Lung (tissue), 12 donors: Measurements from ENCODE around the gene LHCGR. TPM values are rescaled to one million over a fixed set of nuclear protein-coding genes. Genes with fewer than 3 reads are reported as not detected.

Experiments
- ATAC-seq: fragments of 200-7000 bp; cut with Tn5 transposase; one replicate; pipeline ENCODE4 v1.9.1; 2020; ENCODE audit warnings: moderate number of reproducible peaks; ENCODE audit not compliant: insufficient read depth, low FRiP score
- DNase-seq, 3 donors: peaks; one replicate each; pipeline ENCODE4 v3.0.0-alpha.2; 2013 to 2017
- H3K27ac ChIP-seq, 2 donors: one replicate each; pipeline ENCODE4 v1.5.1; 2013; ENCODE audit warnings: mild to moderate bottlenecking in 2 of 2, moderate library complexity in 2 of 2, control low read depth in 1 of 2, inconsistent platforms in 1 of 2, low read depth in 1 of 2, low read length in 1 of 2
- H3K27me3 ChIP-seq, 3 donors: one replicate each; pipeline ENCODE4 v1.5.1; 2013; ENCODE audit warnings: low read length in 2 of 3; ENCODE audit not compliant: control insufficient read depth in 3 of 3, insufficient read depth in 3 of 3
- H3K36me3 ChIP-seq, 4 donors: one replicate each; pipeline ENCODE4 v1.5.1; 2013; ENCODE audit warnings: low read length in 4 of 4, mild to moderate bottlenecking in 1 of 4, moderate library complexity in 1 of 4; ENCODE audit not compliant: control insufficient read depth in 4 of 4, insufficient read depth in 4 of 4
- H3K4me1 ChIP-seq, 5 donors: one replicate each; pipeline ENCODE4 v1.5.1; 2013; ENCODE audit warnings: low read length in 5 of 5, mild to moderate bottlenecking in 2 of 5, moderate library complexity in 1 of 5; ENCODE audit not compliant: control insufficient read depth in 5 of 5, insufficient read depth in 5 of 5
- H3K4me3 ChIP-seq: one replicate; pipeline ENCODE4 v1.5.1; 2013; ENCODE audit warnings: mild to moderate bottlenecking, control low read depth, moderate library complexity
- H3K9ac ChIP-seq, 2 donors: one replicate each; pipeline ENCODE4 v1.5.1; 2013; ENCODE audit warnings: low read length in 2 of 2, control low read depth in 1 of 2; ENCODE audit not compliant: insufficient read depth in 1 of 2
- H3K9me3 ChIP-seq, 4 donors: one replicate each; pipeline ENCODE4 v1.5.1; 2013; ENCODE audit warnings: low read length in 3 of 4, mild to moderate bottlenecking in 1 of 4, moderate library complexity in 1 of 4; ENCODE audit not compliant: control insufficient read depth in 4 of 4, insufficient read depth in 3 of 4
- WGBS, 2 donors: extraction: QIAGEN DNeasy Blood & Tissue Kit; methylation state at CpG; one replicate each; pipeline ENCODE4 v1.1.7; 2013; 5-methylcytosine and 5-hydroxymethylcytosine counted together
- polyA plus RNA-seq, 2 donors: library from polyadenylated mRNA; stranded (reverse); fragments of 200-250 nt; gene quantifications; one replicate each; pipeline ENCODE4 v1.2.1, GENCODE V29; 2013
- total RNA-seq, 2 donors: library from RNA; depleted of rRNA in 1 of 2; stranded (reverse); fragments of >200 nt in 1 of 2; gene quantifications; one replicate each; pipeline ENCODE4 v1.2.1, GENCODE V29; 2014 to 2021
- TF ChIP-seq, protein P1 (sequence below): IDR thresholded peaks from 2 replicates; pipeline ENCODE4 v1.5.1; 2012; ENCODE audit warnings: mild to moderate bottlenecking; ENCODE audit errors: control extremely low read depth, extremely low read depth
- donor health status: control.
- donor health status: control.
- donor health status: Bipolar disorder and iron deficiency.
- donor health status: healthy.
- donor health status: DM: yes; HTN: yes; CAD: no.

The LHCGR gene
- total and polyA plus RNA-seq, 4 donors = 0.02 to 0.26 (median 0.09) TPM

DNA sequence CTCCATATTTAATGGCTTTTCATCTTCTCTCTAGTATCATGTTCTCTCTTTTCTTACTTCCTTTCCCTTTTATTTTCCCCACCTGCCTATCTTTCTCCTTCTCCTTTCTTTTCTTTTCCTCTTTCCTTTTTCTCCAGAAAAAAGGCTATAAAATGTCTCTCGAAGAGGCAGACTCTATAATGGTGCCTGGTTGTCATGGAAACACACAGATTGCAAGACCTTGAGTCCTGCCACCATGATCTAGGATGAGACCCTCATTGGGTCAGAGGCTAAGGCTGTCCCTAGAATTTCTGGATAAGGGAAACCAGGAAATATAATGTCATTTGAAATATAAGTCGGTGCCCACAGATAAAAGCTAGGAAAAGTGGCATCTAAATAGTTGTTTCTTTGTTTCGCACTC lies 36.5 kb upstream of the LHCGR start:
- DNase-seq = no peak
- no peak for ATAC-seq
- 77 to 83% methylated on average over 3 of the region's 3 CpGs for WGBS, 2 donors
- Histone ChIP-seq H3K4me3 (no peak overlapping the region), H3K27me3 (peaks cover 0 to 3% (median 0%) of the 10 kb centered on the region in 3 donors), H3K9me3 (no peaks in the 10 kb centered on the region), H3K9ac (no peak overlapping the region), H3K27ac (no peak overlapping the region), H3K36me3 (no peaks in the 10 kb centered on the region), H3K4me1 (no peaks in the 10 kb centered on the region)
- TF ChIP-seq, protein P1, sequence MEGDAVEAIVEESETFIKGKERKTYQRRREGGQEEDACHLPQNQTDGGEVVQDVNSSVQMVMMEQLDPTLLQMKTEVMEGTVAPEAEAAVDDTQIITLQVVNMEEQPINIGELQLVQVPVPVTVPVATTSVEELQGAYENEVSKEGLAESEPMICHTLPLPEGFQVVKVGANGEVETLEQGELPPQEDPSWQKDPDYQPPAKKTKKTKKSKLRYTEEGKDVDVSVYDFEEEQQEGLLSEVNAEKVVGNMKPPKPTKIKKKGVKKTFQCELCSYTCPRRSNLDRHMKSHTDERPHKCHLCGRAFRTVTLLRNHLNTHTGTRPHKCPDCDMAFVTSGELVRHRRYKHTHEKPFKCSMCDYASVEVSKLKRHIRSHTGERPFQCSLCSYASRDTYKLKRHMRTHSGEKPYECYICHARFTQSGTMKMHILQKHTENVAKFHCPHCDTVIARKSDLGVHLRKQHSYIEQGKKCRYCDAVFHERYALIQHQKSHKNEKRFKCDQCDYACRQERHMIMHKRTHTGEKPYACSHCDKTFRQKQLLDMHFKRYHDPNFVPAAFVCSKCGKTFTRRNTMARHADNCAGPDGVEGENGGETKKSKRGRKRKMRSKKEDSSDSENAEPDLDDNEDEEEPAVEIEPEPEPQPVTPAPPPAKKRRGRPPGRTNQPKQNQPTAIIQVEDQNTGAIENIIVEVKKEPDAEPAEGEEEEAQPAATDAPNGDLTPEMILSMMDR = no peak

DNA sequence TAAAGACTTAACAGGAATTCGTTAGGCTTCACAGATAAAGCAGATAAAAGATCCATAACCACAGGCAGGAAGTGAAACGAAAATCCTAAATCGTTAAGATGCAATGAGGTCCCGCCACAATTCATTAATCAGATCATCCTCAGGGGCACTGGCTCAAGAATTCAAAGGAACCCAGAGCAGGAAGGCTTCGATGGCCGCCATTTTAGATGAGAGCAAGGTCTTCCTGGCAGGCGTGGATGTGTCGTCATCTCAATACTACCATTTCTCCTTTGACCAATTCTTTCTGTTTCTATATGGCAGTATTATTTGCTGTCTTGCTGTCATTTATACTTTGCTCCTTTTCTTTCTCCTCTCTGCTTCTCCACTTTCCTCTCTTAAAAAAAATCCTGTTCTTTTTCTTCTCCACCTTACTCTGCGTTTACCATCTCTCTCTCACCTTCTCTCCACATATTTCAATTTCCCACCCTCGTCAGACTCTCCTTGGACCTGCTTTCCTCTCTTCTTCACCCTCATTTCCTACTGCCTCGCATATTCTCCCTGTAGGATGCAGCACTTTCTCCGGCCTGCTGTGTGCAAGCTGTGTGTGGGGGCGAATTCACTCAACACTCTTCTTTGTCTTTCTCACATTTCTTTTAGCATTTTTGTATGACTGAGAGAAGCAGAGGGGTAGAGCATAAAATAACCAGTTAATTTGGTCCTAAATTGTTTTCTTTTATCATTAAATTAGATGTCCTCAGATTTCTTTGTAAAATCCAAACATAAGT lies 35.1 kb upstream of the LHCGR start:
- Histone ChIP-seq H3K36me3 (no peaks in the 10 kb centered on the region), H3K27me3 (peaks cover 0 to 3% (median 0%) of the 10 kb centered on the region in 3 donors), H3K4me1 (no peaks in the 10 kb centered on the region), H3K9me3 (no peaks in the 10 kb centered on the region), H3K9ac (no peak overlapping the region), H3K27ac (no peak overlapping the region), H3K4me3 (no peak overlapping the region)
- TF ChIP-seq, protein P1 = no peak
- DNase-seq (no peak), ATAC-seq (no peak)
- WGBS, 2 donors = 76 to 85% methylated on average over 13 of the region's 13 CpGs

DNA sequence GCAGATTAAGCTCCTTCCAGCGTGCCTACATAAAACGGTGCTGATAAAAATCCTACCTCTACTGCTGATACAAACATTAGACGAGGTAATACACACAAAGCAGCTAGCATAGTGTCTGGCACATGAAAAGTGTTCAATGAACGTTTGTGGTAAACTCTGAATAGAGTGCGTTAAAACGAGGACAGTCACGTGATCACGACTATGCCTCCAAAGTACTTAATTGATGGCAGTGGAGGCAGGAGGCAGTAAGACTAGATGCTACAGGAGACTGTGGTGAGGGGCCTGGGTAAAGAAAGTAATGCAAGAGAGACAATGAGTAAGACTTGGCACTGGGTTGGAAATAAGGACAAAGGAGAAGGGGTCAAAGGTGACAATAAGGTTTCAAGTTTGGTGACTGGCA lies 32.1 kb upstream of the LHCGR start:
- no peak for ATAC-seq
- TF ChIP-seq, protein P1 = no peak
- no peak overlapping the region for H3K9ac ChIP-seq
- DNase-seq = no peak
- 88 to 90% methylated on average over 8 of the region's 8 CpGs for WGBS, 2 donors
- peaks cover 0 to 3% (median 0%) of the 10 kb centered on the region in 3 donors for H3K27me3 ChIP-seq
- H3K4me3 ChIP-seq = no peak overlapping the region
- no peaks in the 10 kb centered on the region for H3K9me3 ChIP-seq
- no peak overlapping the region for H3K27ac ChIP-seq
- H3K36me3 ChIP-seq = no peaks in the 10 kb centered on the region
- H3K4me1 ChIP-seq = no peaks in the 10 kb centered on the region

DNA sequence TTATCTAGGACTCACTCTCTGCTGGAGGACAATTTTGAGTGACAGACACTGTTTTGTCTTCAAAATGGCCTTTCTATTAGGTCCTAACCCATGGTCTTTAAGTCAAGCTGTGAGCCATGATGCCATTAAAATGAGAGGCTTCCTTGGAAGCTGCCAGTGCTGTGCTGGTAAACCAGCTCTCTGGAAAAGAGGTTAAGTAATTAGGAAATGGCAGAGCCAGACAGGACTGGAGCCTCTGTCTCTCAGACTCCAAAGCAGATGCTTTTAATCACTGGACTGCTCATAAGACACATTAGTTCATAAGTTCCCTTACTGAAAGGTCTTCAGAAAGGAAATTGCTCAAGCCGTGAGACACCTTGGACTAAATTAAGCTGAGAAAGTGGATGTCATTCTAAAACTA lies 25.8 kb upstream of the LHCGR start:
- no peaks in the 10 kb centered on the region for H3K4me1 ChIP-seq
- H3K36me3 ChIP-seq = no peaks in the 10 kb centered on the region
- H3K27ac ChIP-seq = no peak overlapping the region
- TF ChIP-seq, protein P1 = no peak
- no peak overlapping the region for H3K4me3 ChIP-seq
- DNase-seq (peak in 2 of 3 donors; percentile 40 to 70), ATAC-seq (no peak)
- WGBS, 2 donors = 71 to 72% methylated on average over 1 of the region's 1 CpG
- H3K27me3 ChIP-seq = no peaks in the 10 kb centered on the region
- no peaks in the 10 kb centered on the region for H3K9me3 ChIP-seq
- H3K9ac ChIP-seq = no peak overlapping the region
